IPS-15b (cell line): Measurements from ENCODE around the gene HERPUD1.
"Not testable (repeated sequence)": the region's sequence is repeated elsewhere in the genome, so short reads cannot be mapped to it uniquely, and the experiment has no call there.

Experiments
- H3K27me3 ChIP-seq: one replicate; pipeline ENCODE4 v1.6.1; 2013; ENCODE audit warnings: low read length; ENCODE audit not compliant: control insufficient read depth, insufficient read depth
- H3K36me3 ChIP-seq: one replicate; pipeline ENCODE4 v1.6.1; 2013; ENCODE audit warnings: low read length; ENCODE audit not compliant: control insufficient read depth, insufficient read depth
- H3K4me1 ChIP-seq: one replicate; pipeline ENCODE4 v1.6.1; 2013; ENCODE audit warnings: mild to moderate bottlenecking, low read length; ENCODE audit not compliant: control insufficient read depth, insufficient read depth
- H3K4me3 ChIP-seq: one replicate; pipeline ENCODE4 v1.5.1; 2013; ENCODE audit warnings: low read depth, low read length
- H3K9ac ChIP-seq: one replicate; pipeline ENCODE4 v1.6.1; 2013; ENCODE audit warnings: low read depth, mild to moderate bottlenecking, low read length
- H3K9me3 ChIP-seq: one replicate; pipeline ENCODE4 v1.6.1; 2013; ENCODE audit warnings: mild to moderate bottlenecking, low read length; ENCODE audit not compliant: control insufficient read depth, insufficient read depth

The HERPUD1 gene

GRCh38 chr16:56967733-56968132 is 35.8 kb downstream of the HERPUD1 start:
- H3K27me3 ChIP-seq, result no peaks in the 10 kb centered on the region
- no peaks in the 10 kb centered on the region for H3K36me3 ChIP-seq
- H3K9ac ChIP-seq, result no peak overlapping the region
- no peaks in the 10 kb centered on the region for H3K9me3 ChIP-seq
- no peaks in the 10 kb centered on the region for H3K4me1 ChIP-seq
- no peak overlapping the region for H3K4me3 ChIP-seq

- no peaks in the 10 kb centered on the region for H3K27me3 ChIP-seq
- H3K9me3 ChIP-seq, result no peaks in the 10 kb centered on the region
- no peak overlapping the region for H3K9ac ChIP-seq
- H3K4me1 ChIP-seq, result no peaks in the 10 kb centered on the region
- H3K36me3 ChIP-seq, result no peaks in the 10 kb centered on the region
- no peak overlapping the region for H3K4me3 ChIP-seq
Observed at GRCh38 chr16:56969769-56970168, 37.8 kb downstream of the HERPUD1 start.

- no peaks in the 10 kb centered on the region for H3K4me1 ChIP-seq
- no peaks in the 10 kb centered on the region for H3K9me3 ChIP-seq
- H3K4me3 ChIP-seq, result no peak overlapping the region
- H3K9ac ChIP-seq, result no peak overlapping the region
- no peaks in the 10 kb centered on the region for H3K36me3 ChIP-seq
- H3K27me3 ChIP-seq, result no peaks in the 10 kb centered on the region
Observed at GRCh38 chr16:56970934-56971767, 39.2 kb downstream of the HERPUD1 start.

- Histone ChIP-seq H3K27me3 (no peaks in the 10 kb centered on the region), H3K9me3 (no peaks in the 10 kb centered on the region), H3K36me3 (no peaks in the 10 kb centered on the region), H3K4me3 (no peak overlapping the region), H3K4me1 (no peaks in the 10 kb centered on the region), H3K9ac (no peak overlapping the region)
Observed at GRCh38 chr16:56971768-56972043, 39.8 kb downstream of the HERPUD1 start.

GRCh38 chr16:56972403-56973293 is 40.7 kb downstream of the HERPUD1 start:
- no peaks in the 10 kb centered on the region for H3K36me3 ChIP-seq

GRCh38 chr16:56973294-56973689 is 41.4 kb downstream of the HERPUD1 start:
- Histone ChIP-seq H3K9ac (no peak overlapping the region), H3K4me1 (no peaks in the 10 kb centered on the region), H3K27me3 (no peaks in the 10 kb centered on the region)

More at GRCh38 chr16:56972403-56973293, 40.7 kb downstream of the HERPUD1 start:
- no peaks in the 10 kb centered on the region for H3K4me1 ChIP-seq
- no peaks in the 10 kb centered on the region for H3K27me3 ChIP-seq
- no peaks in the 10 kb centered on the region for H3K9me3 ChIP-seq
- H3K9ac ChIP-seq, result no peak overlapping the region
- no peak overlapping the region for H3K4me3 ChIP-seq

GRCh38 chr16:56973899-56974298 is 42.0 kb downstream of the HERPUD1 start:
- H3K9ac ChIP-seq, H3K9me3 ChIP-seq, H3K4me1 ChIP-seq, H3K27me3 ChIP-seq, H3K36me3 ChIP-seq, H3K4me3 ChIP-seq: not testable (repeated sequence)

More at GRCh38 chr16:56973294-56973689, 41.4 kb downstream of the HERPUD1 start:
- Histone ChIP-seq H3K36me3 (no peaks in the 10 kb centered on the region), H3K9me3 (no peaks in the 10 kb centered on the region), H3K4me3 (no peak overlapping the region)

- Histone ChIP-seq H3K27me3 (no peaks in the 10 kb centered on the region), H3K9ac (no peak overlapping the region)
Observed at GRCh38 chr16:56974549-56975300, 42.8 kb downstream of the HERPUD1 start.

GRCh38 chr16:56975714-56976113 is 43.8 kb downstream of the HERPUD1 start:
- Histone ChIP-seq H3K4me1 (no peaks in the 10 kb centered on the region), H3K9ac (no peak overlapping the region), H3K4me3 (no peak overlapping the region), H3K36me3 (no peaks in the 10 kb centered on the region), H3K9me3 (no peaks in the 10 kb centered on the region), H3K27me3 (no peaks in the 10 kb centered on the region)

More at GRCh38 chr16:56974549-56975300, 42.8 kb downstream of the HERPUD1 start:
- Histone ChIP-seq H3K4me3 (no peak overlapping the region), H3K9me3 (no peaks in the 10 kb centered on the region), H3K36me3 (no peaks in the 10 kb centered on the region), H3K4me1 (no peaks in the 10 kb centered on the region)

- Histone ChIP-seq H3K9me3 (no peaks in the 10 kb centered on the region), H3K4me1 (no peaks in the 10 kb centered on the region), H3K36me3 (no peaks in the 10 kb centered on the region), H3K9ac (no peak overlapping the region), H3K4me3 (no peak overlapping the region), H3K27me3 (no peaks in the 10 kb centered on the region)
Observed at GRCh38 chr16:56977216-56977615, 45.3 kb downstream of the HERPUD1 start.

GRCh38 chr16:56977823-56978430 is 46.0 kb downstream of the HERPUD1 start:
- no peak overlapping the region for H3K9ac ChIP-seq

More at GRCh38 chr16:56977823-56978430, 46.0 kb downstream of the HERPUD1 start:
- no peaks in the 10 kb centered on the region for H3K4me1 ChIP-seq
- no peaks in the 10 kb centered on the region for H3K36me3 ChIP-seq
- no peaks in the 10 kb centered on the region for H3K9me3 ChIP-seq
- H3K4me3 ChIP-seq, result no peak overlapping the region
- H3K27me3 ChIP-seq, result no peaks in the 10 kb centered on the region
